HL-60 (cell line): Measurements from ENCODE around the gene CBLC.

Experiments used
- CTCF ChIP-seq: IDR thresholded peaks from one replicate; pipeline ENCODE4 v1.5.1; 2011; ENCODE audit warnings: low read length, control low read depth, inconsistent platforms; ENCODE audit not compliant: insufficient read depth
- POLR2AphosphoS5 ChIP-seq: IDR thresholded peaks from 2 replicates; pipeline ENCODE4 v1.6.1; 2012; ENCODE audit warnings: low read depth
- TF ChIP-seq, protein P1 (sequence below): IDR thresholded peaks from 2 replicates; pipeline ENCODE4 v1.6.1; 2012; ENCODE audit warnings: low read depth; ENCODE audit not compliant: insufficient replicate concordance

DNA sequence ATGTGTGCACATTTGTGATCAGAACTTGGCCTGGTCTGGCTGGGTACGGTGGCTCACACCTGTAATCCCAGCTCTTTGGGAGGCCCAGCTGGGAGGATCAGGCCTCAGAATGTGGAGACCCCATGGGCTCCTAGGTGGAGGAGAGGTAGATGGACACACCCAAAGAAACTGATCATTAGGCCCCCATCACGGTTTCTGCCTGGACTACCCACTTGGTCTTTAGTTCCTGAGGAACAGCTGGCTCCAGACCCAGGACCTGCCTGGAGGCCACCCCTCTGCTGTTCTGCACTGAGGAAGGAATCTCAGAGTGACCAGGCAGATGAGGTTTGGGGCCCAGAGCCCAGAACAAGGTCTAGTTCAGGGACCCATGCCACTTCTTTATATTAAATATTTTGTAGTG, 1.5 kb downstream of the CBLC start:
- TF ChIP-seq CTCF (no peak), POLR2AphosphoS5 (no peak)
- TF ChIP-seq, protein P1, sequence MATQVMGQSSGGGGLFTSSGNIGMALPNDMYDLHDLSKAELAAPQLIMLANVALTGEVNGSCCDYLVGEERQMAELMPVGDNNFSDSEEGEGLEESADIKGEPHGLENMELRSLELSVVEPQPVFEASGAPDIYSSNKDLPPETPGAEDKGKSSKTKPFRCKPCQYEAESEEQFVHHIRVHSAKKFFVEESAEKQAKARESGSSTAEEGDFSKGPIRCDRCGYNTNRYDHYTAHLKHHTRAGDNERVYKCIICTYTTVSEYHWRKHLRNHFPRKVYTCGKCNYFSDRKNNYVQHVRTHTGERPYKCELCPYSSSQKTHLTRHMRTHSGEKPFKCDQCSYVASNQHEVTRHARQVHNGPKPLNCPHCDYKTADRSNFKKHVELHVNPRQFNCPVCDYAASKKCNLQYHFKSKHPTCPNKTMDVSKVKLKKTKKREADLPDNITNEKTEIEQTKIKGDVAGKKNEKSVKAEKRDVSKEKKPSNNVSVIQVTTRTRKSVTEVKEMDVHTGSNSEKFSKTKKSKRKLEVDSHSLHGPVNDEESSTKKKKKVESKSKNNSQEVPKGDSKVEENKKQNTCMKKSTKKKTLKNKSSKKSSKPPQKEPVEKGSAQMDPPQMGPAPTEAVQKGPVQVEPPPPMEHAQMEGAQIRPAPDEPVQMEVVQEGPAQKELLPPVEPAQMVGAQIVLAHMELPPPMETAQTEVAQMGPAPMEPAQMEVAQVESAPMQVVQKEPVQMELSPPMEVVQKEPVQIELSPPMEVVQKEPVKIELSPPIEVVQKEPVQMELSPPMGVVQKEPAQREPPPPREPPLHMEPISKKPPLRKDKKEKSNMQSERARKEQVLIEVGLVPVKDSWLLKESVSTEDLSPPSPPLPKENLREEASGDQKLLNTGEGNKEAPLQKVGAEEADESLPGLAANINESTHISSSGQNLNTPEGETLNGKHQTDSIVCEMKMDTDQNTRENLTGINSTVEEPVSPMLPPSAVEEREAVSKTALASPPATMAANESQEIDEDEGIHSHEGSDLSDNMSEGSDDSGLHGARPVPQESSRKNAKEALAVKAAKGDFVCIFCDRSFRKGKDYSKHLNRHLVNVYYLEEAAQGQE, result no peak
